Coronary artery (tissue), 2 donors: ENCODE results near the gene KMT2D.

Experiments
- DNase-seq: peaks from one replicate; pipeline ENCODE4 v3.0.0-alpha.2; 2017; ENCODE audit warnings: low spot score
- H3K27ac ChIP-seq, 2 donors: fragments of 200-600 bp; sonication (generic); one replicate each; pipeline ENCODE4 v1.5.1; 2016 to 2019
- H3K4me3 ChIP-seq: fragments of 200-600 bp; sonication (generic); 2 replicates; pipeline ENCODE4 v1.5.1; 2016; ENCODE audit warnings: mild to moderate bottlenecking, moderate library complexity
- CTCF ChIP-seq: fragments of 200-600 bp; sonication (generic); IDR thresholded peaks from one replicate; pipeline ENCODE4 v1.5.1; 2019; ENCODE audit warnings: antibody characterized with exemption

Gene KMT2D

GRCh38 chr12:49052451-49053208, 8.0 kb downstream of the KMT2D start:
- H3K27ac ChIP-seq: no peak overlapping the region
- no peak overlapping the region for H3K4me3 ChIP-seq
- no peak for DNase-seq
- TF ChIP-seq CTCF: no peak

GRCh38 chr12:49051777-49052438, 8.7 kb downstream of the KMT2D start:
- Histone ChIP-seq H3K4me3 (no peak overlapping the region), H3K27ac (no peak overlapping the region)
- no peak for TF ChIP-seq CTCF
- DNase-seq: no peak

- no peak for DNase-seq
- Histone ChIP-seq H3K27ac (no peak overlapping the region), H3K4me3 (no peak overlapping the region)
- TF ChIP-seq CTCF: no peak
These were observed 9.2 kb downstream of the KMT2D start for GRCh38 chr12:49051373-49051764.

- H3K4me3 ChIP-seq: no peak overlapping the region
- no peak for TF ChIP-seq CTCF
- no peak overlapping the region for H3K27ac ChIP-seq
- no peak for DNase-seq
These were observed 9.9 kb downstream of the KMT2D start for GRCh38 chr12:49050507-49051372.

DNA sequence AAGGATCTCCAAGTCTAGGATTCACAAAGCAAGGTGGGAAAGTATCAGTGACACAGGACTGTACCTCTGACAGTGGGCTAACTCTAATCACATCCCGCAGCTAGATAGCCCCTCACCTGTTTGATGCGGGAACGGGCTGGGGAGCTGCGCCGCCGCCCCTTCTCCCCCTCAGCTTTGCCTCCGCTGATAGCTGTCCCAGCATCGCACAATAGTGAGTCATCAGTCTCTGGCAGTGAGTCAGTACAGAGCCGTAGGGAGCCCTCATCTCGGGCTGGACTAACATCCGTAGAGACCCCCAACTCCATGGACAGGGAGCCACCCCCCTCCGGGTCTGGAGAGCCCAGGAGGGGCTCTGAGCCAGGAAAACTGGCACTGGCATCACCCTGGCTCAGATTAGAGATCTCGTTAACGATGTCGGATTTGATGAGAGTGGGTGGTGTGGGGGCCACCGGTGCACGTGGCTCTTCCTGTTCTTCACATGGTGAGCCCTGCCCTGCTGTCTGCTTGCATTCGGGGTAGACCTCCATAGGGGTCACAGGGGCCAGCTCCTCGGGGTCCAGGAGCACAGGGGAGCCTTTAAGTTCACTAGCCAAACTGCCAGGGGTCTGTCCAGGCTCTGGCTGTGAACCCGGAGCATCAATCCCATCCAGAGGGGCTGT, 10.9 kb downstream of the KMT2D start:
- H3K27ac ChIP-seq: no peak overlapping the region
- DNase-seq: no peak
- no peak overlapping the region for H3K4me3 ChIP-seq
- TF ChIP-seq CTCF: no peak

- no peak for DNase-seq
- no peak for TF ChIP-seq CTCF
- no peak overlapping the region for H3K4me3 ChIP-seq
- no peak overlapping the region for H3K27ac ChIP-seq
These were observed 11.6 kb downstream of the KMT2D start for GRCh38 chr12:49048953-49049352.
